ENCODE measurements around the gene ANO4.
"Not testable (repeated sequence)": the region's sequence is repeated elsewhere in the genome, so short reads cannot be mapped to it uniquely, and the experiment has no call there.

GRCh38 chr12:101145777-101146431 lies 351.3 kb downstream of the ANO4 start:
- TF ChIP-seq, protein P1, sequence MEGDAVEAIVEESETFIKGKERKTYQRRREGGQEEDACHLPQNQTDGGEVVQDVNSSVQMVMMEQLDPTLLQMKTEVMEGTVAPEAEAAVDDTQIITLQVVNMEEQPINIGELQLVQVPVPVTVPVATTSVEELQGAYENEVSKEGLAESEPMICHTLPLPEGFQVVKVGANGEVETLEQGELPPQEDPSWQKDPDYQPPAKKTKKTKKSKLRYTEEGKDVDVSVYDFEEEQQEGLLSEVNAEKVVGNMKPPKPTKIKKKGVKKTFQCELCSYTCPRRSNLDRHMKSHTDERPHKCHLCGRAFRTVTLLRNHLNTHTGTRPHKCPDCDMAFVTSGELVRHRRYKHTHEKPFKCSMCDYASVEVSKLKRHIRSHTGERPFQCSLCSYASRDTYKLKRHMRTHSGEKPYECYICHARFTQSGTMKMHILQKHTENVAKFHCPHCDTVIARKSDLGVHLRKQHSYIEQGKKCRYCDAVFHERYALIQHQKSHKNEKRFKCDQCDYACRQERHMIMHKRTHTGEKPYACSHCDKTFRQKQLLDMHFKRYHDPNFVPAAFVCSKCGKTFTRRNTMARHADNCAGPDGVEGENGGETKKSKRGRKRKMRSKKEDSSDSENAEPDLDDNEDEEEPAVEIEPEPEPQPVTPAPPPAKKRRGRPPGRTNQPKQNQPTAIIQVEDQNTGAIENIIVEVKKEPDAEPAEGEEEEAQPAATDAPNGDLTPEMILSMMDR (IDR thresholded peaks at IDR 0.05; ENCODE audit: low read length) = not testable (repeated sequence)
- TF ChIP-seq EZH2phosphoT487 (IDR thresholded peaks at IDR 0.05; ENCODE audit: low read length); EZH2 (optimal IDR thresholded peaks at IDR 0.05; ENCODE audit: low read depth, low read length): not testable (repeated sequence)
